COR-L47 (cell line): ENCODE results near the gene TENM4.

Source experiments
- DNase-seq: peaks from one replicate; lab custom pipeline; 2025; lab: John Stamatoyannopoulos, UW

The TENM4 gene

DNA sequence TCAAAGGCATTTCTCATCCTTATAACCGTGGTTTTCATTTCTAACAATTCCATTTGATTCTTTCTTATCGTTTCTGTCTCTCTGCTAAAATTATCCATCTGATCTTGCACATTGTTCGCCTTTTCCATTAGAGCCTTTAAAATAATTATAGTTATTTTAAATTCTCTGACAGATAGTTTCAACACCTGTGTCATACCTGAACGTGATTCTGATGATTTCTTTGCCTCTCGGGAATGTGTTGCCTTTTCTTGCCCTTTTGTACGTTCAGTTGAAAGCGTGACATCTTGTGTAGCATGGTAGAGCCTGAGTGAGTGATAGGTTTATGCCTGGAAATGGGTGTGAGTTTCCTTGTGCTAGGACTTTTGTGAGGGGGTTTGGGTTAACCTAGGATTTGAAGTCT is 744.7 kb downstream of the TENM4 start:
- no peak for DNase-seq

DNA sequence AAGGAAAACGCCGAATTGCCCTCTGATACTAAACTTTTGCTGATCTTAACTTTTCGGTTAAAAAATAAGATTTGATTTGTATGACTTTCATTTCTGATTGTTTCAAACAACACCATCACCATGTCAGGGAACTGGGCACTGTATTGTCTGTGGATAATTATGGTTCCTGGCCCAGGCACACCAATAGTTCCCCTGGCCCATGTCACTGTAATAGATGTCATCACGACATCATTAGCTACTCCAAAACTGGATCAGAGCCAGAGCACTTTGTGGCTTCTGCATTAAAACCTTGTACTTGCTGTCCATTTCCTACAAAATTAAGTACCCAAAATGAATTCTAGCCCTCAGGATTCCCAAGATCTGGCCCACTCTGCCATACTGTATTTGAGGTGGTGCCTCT is 746.7 kb downstream of the TENM4 start:
- DNase-seq = no peak

DNA sequence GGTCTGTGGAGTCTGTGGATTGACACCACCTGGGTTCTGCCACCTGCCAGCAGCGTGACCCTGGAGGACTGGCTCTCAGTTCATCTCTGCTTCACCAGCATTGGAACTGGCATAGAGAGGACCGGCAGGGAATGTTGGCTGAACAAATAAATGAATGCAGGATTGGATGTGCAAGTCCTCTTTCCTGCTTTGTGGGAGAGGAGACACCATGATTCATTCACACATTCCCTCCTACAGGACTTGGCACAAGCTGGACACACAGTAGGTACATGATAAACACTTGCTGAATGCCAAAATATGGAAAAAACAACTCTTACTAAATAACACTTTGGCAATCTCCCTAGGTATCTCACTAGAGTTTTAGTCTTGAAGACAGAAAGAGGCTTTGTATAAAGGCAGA is 749.6 kb downstream of the TENM4 start:
- DNase-seq = no peak

DNA sequence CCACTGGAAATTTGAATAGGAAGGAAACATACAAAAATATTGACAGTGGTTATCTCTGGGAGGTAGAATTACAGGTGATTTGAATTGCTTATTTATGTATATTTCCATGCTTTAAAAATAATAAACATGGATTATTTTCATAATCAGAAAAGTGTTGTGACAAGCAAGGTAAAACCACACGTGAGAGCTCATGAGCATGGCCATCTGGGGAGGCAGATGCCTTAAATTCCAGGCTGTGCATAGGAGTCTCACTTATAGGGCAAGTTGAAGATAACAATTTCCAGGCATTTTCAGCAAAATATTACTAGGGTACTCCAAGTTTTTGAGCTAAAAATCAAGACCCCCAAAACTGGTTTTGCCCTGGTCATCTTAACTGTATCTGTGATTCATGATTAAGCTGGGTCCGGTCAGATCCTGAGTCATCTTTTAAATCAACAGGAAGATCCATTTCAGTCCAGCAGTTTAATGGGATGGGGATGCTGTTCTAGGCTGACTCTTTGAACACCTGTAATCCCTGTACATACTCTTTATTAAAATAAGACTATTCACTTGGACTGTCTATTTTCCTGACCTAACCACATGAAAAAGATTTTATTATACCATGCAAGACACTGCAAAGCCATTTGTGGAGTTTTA is 750.4 kb downstream of the TENM4 start:
- DNase-seq = no peak

DNA sequence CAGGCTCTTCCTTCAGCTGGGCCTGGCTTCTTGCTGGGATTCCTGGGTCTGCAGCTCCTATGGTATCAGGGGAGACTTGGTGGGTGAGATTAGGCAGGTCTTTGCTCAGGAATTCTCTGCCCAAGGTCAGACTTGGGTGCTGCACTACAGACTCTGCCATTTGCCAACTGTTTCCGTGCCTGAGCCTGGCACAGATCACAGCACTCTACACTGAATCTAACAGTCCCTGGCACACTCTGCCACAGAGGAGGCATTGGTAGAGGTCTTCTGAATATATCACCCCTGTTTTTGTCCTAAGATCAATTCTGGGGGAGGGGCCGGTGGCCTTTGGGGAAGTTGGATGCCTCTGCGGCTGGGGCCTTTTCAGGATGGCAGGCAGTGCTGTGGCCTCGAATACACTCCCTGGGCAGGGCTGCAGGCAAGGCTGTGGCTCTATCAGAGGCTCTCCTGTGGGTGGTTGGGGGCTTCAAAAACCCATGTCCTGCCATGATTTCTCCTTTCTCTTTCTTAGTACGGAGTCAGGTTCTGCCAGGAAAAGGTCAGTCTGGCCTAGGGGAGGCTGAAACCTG is 751.2 kb downstream of the TENM4 start:
- DNase-seq = no peak

DNA sequence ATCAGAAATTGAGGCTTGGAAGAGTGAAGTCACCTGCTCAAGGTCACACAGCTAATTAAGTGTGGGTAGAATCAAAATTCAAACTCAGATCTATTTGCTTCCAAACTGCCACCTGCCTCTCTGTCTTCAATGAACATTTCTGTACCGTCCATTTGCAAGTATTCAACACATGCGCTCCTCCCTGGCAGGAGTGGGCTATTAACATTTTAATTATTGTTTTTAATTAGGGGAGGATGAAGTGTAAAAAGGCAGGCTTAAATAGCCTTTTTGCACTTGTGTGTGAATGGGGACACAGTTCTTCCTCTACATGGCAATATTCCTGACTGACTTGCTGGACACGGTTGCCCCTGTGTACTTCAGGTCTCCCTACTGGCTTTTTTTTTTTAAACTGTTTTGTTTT is 751.7 kb downstream of the TENM4 start:
- DNase-seq = no peak

DNA sequence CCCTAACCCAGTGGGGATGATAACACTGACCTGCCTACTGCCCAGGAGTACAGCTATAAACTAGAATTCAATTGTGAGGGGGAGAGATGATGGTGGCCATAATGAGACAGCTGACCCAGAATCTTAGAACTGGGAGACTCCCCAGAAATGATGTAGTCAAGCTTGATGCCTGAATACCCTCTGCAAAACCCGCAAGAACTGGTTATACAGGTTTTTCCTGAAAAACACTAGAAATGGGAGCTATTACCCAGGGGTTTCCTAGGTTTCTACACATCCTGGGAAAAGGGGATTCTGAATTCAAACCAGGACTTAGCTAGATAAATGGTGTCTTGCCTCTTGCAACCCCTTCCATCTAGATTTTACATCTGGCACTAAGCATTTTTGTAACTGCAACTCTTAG is 752.4 kb downstream of the TENM4 start:
- DNase-seq = no peak

DNA sequence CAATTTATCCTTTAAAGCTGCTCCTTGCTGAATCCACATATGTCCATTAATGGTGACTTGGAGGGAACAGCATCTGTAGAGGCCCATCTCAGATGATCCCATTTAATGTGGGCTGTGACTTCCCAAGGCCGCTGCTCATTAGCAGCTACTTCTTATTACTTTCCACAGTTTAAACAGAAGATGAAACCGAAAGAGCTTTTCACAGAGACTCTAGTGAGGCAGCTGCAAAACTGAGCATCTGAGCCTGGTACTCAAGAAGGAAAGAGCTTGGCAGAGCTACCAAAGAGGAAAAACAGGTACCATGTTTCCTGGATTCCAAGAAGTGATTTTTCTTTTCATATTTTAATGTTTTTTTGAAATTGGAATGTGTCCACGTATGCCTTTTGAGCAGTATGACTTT is 755.7 kb downstream of the TENM4 start:
- no peak for DNase-seq

DNA sequence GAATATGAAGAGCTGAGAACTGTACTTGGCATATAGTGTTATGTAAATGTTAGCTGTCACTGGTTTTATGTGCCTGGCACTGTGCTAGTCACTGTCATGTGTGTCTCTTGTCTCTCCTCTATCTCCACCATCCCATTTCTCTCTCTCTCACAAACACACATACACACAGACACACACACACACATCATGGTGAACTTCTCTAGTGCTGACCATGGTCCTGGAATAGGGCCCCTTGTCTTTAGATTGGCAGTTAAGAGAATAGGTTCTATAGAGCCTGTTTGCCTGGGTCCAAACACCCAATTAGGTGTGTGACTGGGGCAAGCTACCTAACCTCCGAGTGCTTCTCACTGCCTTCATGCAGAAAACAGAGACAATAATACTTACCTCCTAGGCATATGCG is 756.5 kb downstream of the TENM4 start:
- DNase-seq = no peak

DNA sequence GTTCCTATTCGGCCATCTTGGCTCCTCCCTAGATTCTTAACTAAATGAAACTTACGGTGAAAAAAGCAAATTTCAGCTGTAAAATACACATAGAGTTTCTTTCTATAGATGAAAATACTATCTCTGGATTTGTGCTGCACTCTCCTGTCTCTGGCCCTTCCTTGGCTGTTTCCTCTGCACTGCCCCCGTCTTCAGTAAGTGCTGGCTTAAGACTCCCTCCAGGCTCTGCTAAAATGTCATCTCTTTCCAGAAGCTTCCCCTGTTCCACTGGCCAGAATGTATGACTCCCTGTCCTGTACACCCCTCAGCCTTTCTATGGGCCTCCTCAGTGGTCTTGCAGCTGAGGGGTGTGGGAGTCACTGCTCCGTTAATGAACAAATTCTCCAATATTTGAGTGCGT is 757.1 kb downstream of the TENM4 start:
- DNase-seq = no peak

DNA sequence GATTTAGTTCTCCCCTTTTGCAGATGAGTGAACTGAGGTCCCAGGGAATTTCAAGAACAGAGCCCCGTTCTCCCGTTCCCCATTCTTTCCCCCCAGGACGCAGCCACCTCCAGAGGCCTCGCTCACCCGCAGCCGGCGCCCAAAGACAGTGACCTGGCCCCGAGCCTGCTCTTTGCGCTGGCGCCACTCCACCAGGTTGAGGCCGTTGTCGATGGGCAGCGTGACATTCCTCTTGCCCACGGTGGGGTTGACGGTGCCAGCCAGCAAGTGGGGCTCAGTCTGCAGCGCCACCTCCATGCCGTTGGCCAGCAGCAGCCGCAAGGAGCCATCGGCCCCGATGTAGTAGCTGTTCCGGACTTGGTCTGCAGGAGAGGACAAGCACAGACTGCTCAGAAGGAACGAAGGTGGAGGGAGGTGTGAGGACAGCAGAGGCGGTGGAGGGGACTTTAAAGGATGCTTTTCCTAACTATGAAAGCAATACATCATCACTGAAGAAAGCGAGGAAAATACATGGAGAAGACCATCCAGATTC is 764.7 kb downstream of the TENM4 start:
- DNase-seq = no peak

DNA sequence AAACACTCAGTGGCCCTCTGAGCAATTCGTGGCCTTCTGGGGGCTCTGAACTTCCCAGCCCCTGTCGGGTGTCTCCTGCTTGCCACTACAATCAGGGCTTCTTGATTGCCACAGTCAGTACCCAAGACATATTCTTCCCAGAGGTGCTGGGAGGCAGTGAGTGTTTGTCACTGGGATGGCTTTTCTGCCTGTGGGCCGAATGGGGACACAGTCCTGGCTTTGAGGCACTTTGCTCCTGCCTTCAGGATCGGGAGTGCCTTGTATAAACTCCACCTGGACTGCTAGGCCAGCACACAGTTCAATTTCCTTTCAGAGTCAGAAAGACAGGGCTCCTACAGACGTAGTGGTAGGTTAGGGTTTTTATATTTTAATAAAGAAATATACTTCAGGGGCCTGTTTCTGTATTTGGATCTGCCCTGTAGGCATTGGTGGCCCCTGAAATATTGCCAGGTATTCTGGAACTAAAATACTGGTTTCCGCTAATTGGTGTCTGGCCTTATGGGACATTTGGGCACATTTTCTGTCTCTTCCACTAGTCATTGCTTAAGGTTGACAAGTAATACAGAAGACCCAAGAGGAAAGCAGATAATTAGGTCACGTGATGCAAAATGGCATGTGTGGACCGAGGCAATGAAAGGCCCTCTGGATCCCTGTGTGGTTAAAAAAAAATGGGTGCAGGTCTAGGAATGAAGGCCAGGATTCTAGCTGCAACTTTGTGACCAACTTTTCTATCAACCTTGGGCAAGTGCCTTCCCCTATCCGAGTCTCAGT is 767.8 kb downstream of the TENM4 start:
- DNase-seq = no peak

DNA sequence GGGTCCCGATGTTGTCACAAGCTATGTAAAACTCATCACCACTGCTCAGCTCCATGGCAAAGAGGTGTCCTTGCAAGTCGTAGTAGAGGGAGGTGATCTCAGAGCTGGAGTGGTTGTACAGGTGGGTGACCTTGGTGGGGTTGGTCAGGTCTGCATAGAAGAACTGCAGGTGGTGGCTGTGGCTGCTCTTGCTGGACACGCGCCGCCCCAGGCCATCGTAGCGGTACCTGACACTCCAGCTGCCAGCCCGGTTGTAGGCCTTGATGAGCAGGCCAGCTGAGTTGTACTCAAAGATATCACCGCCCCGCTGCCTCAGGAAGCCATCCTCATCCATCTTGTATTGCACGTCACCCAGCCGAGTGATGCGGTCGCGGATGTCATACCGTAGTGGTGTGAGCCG is 771.6 kb downstream of the TENM4 start:
- DNase-seq = no peak

DNA sequence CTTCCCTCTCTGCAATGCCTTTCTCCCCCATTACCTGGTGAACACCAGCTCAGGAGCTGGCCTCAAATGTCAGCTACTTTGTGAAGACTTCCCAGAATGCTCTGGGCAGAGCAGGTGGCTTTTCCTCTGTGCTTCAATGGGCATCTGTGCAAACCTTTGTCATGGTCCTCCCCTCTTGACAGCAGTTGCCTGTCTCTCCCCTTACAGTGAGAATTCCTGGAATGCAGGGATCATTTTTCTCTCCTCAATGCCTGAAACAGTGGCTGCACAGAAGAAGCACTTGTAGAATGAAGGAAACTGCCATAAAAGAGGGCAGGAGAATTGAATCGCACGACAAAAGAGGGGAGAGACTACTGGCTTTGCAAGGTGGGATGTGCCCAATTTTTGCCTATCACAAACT is 773.4 kb downstream of the TENM4 start:
- DNase-seq = no peak

DNA sequence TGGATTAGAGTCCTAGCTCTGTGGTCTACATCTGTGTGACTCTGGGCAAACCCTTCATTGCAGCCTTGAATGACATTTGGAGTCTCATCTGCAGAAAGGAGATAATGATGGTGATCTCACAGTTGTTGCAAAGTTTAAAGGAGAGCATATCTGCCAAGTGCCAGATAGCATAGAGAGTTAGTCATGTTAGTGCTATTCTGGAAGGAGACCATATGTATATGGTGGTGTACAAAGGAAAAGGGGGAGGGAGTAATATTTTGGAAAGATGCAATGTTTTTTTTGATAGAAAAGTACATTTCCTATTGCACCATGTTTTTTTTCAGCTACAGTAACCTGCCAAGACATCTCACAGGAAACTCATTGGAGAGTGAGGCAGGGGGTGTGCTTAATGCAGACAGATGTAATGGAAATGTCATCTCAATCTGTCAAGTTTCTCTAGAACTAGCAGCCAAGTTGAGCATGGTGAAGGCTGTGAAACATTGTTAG is 774.1 kb downstream of the TENM4 start:
- no peak for DNase-seq

DNA sequence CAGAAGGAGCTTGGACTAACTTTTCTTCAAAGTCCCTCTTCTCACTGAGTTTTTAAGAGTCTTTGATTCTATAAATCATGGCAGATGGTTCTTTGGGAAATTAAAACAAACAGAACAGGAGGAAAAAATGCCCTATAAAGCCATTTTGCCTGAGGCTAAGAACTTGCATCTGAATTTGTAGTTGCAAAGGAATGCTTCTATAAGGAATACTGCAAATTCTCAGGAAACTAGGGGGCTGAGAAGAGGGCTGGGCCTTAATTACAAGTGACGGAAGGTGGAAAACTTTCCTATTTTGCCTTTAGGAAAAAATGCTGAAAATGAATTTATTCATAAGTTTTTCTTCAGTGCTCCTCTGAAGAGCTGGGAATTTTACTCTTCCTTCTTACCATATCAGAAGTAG is 776.2 kb downstream of the TENM4 start:
- DNase-seq = no peak

DNA sequence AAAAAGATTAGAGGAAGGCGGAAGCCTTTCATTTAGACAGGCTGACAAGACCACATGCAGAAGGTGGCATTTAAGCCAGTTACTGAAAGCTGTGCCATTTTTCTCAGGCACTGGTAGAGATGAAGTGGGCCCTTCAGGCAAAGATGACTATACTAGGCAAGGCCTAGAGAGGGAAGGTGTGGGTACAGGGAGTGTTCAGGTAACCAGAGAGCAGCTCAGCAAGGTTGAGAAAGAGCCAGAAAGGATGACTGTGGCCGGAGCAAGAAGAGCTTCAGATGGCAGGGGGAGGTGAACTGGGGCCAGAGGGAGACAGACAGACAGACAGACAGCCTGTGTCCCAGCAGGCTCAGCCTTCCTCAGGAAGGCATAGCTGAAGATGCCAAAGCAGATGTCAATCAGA is 778.0 kb downstream of the TENM4 start:
- no peak for DNase-seq

DNA sequence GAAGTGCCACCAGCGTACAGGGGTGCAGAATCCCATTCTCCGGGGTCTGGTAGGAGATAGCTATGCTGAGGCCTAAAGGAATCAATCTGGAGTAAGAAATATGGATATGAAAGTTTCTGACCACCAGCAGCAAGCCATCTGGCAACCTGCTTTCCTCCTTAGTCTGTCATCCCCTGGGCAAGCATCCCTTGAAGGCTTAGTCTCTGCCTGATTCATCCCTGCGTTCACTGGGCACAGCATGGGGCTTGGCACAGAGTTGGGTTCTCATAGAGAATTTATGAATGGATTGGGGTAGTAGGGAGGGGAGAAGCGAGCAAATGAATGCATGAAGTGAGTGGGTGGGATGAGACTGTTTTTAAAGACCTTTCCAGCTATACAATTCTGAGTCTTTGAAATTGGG is 780.4 kb downstream of the TENM4 start:
- no peak for DNase-seq

DNA sequence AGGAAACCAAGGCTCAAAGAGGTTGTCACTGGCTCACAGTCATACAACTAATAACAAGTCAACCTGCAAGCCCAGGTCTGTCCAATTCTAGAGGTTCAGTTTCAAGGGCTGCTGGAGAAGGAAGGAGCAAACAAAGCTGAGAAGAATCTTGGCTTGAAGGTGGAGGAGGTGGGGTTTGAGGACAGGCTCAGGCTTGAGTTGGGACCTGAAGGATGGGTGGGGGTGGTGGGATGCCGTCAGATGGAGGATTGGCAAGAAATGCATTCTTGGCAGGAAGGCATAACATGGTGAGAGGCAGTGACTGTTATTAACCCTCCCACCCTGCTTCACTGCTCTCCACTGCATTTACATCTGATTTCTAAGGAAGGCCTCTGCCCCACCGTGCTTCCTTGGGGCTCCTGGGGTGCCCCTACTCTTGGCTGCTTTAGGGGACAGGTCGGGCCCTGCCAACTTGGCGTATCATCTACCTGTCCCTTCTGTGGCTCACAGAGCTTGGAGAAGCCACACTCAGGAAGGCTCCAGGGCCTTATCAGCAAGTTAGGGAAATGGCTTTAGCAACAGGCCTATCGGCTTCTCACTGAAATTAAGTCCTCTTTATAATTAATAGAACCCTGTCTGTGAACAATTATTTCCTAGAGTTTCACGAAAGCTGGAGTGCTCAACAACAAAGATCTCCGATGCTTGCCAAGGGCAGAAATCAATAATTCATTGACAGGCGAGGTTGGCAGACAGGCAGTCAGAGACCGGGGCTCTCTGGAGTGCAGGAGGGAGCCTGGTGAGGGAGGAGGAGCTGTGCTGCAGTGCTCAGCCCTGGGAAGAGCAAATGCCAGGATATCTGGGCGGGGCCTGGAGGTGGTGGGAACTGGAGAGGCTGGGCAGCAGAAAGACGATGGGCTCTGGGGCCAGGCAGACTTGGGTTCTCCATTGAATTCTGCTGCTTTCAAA is 781.2 kb downstream of the TENM4 start:
- peak; percentile 62 for DNase-seq

DNA sequence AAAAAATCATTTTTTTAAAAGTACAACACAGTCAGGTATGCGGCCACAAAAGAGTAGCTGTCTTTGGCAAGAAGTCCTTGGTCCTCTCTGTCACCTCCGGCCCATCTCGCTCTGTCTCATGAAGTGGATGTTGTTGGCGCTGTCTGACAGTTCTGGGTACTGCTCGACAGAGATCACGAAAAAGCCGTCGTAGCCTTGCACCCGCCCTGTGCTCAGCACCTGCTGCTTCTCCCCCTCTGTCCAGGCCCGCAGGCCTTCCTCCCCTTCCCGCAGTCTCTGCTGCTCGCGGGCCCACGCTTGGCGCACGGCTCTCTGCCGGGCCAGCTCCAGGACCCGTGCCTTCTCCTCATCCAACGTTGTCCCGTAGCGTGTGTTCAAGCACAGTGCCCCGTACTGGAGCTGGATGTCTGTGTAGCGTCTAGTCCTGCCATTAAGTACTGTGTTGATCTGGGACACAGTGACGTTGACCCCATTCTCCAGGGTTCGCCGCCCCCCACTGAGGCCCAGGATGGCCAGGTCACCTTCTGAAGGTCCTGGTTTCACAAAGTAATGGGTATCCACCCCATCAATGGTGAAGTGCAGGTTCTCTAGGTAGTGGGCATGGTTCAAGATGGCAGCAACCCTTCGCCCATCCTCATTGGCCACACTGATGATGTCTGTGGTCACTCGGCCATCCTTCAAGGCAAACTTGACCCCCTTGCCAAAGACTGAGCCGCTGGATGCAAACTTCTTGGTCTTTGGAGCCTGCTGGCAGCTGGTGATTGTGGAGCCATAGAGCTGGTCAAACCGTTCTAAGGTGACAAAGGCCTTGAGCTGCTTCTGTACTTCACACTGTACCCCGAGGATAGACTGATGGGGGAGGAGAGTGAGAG is 782.6 kb downstream of the TENM4 start:
- DNase-seq = no peak

DNA sequence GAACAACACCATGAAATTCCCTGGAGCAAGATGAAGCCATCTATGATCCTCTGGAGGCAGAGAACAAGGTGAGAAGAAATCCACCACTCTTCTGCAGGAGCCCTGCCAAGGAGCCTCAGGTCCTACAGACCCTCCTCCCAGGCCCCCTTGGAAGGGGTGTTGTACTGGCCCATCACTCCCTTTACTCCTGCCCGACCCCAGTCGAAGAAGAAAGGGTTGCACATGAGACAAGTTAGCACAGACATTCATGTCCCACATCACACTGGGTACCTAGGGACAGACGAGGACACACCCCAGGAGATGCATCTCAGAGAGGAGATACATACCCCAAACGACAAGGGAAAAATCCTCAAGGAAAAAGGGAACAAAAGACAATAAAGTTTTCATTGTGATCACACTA is 783.4 kb downstream of the TENM4 start:
- DNase-seq = no peak
